Stimulated activated naive B cell treated with anti-CD40 and anti-IgM and Interleukin-4, amounts not matched to agents 10 μg/mL and 1 μg/mL and 100 μg/mL, for 72 hours (primary cell): ENCODE data around the gene RBP3.
"Not testable (repeated sequence)": the region's sequence is repeated elsewhere in the genome, so short reads cannot be mapped to it uniquely, and the experiment has no call there.

ENCODE experiments used
- ATAC-seq, 2 donors: fragments of 150-1000 bp; cut with Tn5 transposase; replicated peaks; 2 replicates each; pipeline ENCODE4 v1.10.0; 2021; ENCODE audit warnings: moderate library complexity in 1 of 2
- DNase-seq: peaks from one replicate; pipeline ENCODE4 v3.0.0; 2021
- H3K27ac Mint-ChIP-seq: one replicate; pipeline ENCODE4 v1.8.0; 2022; ENCODE audit warnings: mild to moderate bottlenecking, mixed read lengths
- H3K27me3 Mint-ChIP-seq, 2 donors: one replicate each; pipeline ENCODE4 v1.8.0; 2022; ENCODE audit warnings: mixed read lengths in 2 of 2
- H3K36me3 Mint-ChIP-seq, 2 donors: one replicate each; pipeline ENCODE4 v1.8.0; 2022; ENCODE audit warnings: mixed read lengths in 2 of 2, mild to moderate bottlenecking in 1 of 2
- H3K4me1 Mint-ChIP-seq, 2 donors: one replicate each; pipeline ENCODE4 v1.8.0; 2022; ENCODE audit warnings: mixed read lengths in 2 of 2, mild to moderate bottlenecking in 1 of 2
- H3K4me3 Mint-ChIP-seq, 2 donors: one replicate each; pipeline ENCODE4 v1.8.0; 2022; ENCODE audit warnings: mild to moderate bottlenecking in 2 of 2, mixed read lengths in 2 of 2, moderate library complexity in 1 of 2
- H3K9me3 Mint-ChIP-seq, 2 donors: one replicate each; pipeline ENCODE4 v1.8.0; 2022; ENCODE audit warnings: mixed read lengths in 2 of 2, mild to moderate bottlenecking in 1 of 2

The RBP3 gene

DNA sequence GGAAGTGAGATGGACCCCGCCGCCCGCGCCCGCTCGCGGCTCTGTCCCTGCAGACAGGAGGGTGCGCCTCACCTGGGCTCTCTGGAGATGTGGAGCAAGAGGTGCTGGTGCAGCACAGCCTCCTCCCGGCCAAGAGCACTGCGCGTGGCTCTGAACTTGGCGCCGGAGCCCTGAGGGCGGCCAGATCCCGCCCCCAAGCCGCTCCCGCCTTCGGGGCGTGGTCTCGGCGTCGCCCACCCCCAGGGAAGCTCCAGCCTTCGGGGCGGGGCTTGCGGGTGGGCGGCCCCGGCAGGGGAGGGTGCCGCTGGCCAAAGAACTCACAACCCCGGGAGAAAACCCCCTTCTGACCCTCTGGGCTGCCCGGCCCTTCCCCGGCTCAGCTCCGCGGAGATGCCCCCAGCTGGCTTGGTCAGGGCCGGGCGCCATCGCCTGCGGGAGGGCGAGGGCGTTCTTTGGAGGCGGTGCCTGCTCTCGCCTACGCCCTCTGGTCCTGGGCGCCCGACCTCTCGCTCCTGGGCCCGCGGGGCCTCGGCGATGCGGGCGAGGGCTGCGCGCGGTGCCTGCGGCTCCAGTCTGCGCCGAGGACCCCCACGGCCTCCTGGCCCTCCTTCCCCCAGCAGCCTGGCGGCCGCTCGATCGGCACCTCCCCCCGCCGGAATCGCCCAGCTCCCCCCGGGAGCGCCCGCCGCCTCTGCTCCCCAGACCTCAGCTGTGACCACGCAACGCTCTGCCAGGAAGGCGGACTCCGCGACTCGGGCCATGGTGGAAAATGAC is 36.2 kb downstream of the RBP3 start, which contains the start of gene ZNF488:
TSS of gene ZNF488 (minus strand) at position 146 of the 774 bp plus-strand sequence. CDS start 15,464 bp downstream, outside the sequence.
- peaks cover 55 to 57% of the 10 kb centered on the region in 2 donors for H3K27me3 Mint-ChIP-seq
- peak; percentile 92 to 94 for ATAC-seq
- H3K27ac Mint-ChIP-seq = peak within 1 kb of the TSS; percentile 16
- peak within 1 kb of the TSS; percentile 83 to 85 for H3K4me3 Mint-ChIP-seq
- peaks cover 5 to 12% of the 10 kb centered on the region in 2 donors for H3K4me1 Mint-ChIP-seq
- DNase-seq = peak; percentile 69
- H3K36me3 Mint-ChIP-seq = peaks cover 1 to 11% of the 10 kb centered on the region in 2 donors
- H3K9me3 Mint-ChIP-seq = peaks cover 11 to 16% of the 10 kb centered on the region in 2 donors

DNA sequence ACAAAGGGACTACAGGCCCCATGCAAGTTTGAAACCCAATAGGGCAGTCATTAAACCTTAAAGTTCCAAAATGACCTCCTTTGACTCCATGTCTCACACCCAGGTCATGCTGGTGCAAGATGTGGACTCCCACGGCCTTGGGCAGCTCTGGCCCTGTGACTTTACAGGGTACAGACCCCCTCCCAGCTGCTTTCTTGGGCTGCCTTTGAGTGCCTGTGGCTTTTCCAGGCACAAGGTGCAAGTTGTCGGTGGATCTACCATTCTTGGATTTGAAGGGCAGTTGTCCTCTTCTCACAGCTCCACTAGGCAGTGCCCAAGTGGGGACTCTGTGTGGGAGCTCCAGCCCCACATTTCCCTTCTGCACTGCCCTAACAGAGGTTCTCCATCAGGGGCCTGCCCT is 37.9 kb downstream of the RBP3 start:
- not testable (repeated sequence) for DNase-seq, H3K27ac Mint-ChIP-seq, ATAC-seq, H3K4me3 Mint-ChIP-seq
- Mint-ChIP-seq H3K4me1 (peaks cover 5 to 12% of the 10 kb centered on the region in 2 donors), H3K9me3 (peaks cover 11 to 16% of the 10 kb centered on the region in 2 donors), H3K27me3 (peaks cover 37 to 39% of the 10 kb centered on the region in 2 donors), H3K36me3 (peaks cover 1 to 11% of the 10 kb centered on the region in 2 donors)

DNA sequence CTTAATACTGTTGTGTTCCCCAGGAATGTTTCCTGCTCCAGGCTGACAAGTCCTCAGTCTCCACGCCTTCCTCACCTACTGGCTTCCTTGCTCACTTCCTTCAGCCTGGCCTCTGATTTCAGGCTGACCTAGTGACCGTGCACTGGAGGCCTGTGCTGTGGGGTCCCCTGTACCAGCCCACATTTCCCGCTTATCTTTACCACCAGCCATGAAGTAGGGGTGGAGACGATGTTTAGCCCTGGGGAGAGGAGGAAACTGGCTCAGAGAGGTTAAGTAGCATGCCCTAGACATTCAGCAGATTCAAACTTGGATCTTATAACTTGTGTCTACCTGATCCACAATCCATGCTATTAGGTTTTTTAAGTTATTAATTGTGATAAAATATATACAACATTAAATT is 40.7 kb downstream of the RBP3 start:
- H3K27me3 Mint-ChIP-seq = peaks cover 31 to 38% of the 10 kb centered on the region in 2 donors
- peaks cover 11 to 16% of the 10 kb centered on the region in 2 donors for H3K9me3 Mint-ChIP-seq

DNA sequence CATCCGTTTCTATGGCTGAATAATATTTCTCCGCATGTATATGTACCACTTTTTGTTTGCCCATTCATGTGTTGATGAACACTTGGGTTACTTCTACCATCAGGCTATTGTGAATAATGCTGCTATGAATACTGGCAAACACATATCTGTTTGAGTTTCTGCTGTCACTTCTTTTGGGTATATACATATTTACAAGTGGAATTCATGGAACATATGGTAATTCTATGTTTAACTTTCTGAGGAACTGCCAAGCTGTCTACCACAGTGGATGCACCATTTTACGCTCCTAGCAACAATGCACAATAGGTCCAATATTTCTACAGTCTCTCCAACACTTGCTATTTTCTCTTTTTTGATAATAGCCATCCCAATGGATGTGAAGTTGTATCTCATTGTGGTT is 41.5 kb downstream of the RBP3 start:
- Mint-ChIP-seq H3K4me1 (peaks cover 0 to 5% of the 10 kb centered on the region in 2 donors), H3K9me3 (peaks cover 11 to 16% of the 10 kb centered on the region in 2 donors), H3K4me3 (no peak overlapping the region), H3K36me3 (peaks cover 1 to 11% of the 10 kb centered on the region in 2 donors), H3K27me3 (peaks cover 30 to 43% of the 10 kb centered on the region in 2 donors), H3K27ac (no peak overlapping the region)
- DNase-seq (no peak), ATAC-seq (no peak)

More for the DNA sequence above, 40.7 kb downstream of the RBP3 start:
- ATAC-seq = no peak
- Mint-ChIP-seq H3K27ac (no peak overlapping the region), H3K4me1 (peaks cover under 1 to 7% of the 10 kb centered on the region in 2 donors), H3K36me3 (peaks cover 1 to 11% of the 10 kb centered on the region in 2 donors), H3K4me3 (no peak overlapping the region)
- DNase-seq = no peak

DNA sequence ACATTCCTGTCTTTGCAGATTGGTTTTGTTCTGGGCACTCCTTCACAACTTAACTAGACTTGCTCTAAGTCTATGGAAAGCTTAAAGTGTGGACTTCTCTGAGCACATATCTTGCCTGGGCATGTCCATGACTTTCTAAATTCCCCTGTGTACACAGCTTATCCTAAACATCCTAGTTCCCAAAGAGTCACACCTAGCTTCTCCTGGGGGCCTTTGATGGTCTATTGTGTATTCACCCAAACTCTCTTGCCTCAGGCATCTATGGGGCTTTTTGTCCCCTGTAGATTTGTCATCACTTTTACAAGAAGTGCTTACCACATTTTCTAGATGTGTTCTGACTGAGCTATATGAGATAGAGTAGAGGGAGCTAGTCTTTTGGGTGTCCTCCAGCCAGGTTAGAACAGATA is 48.2 kb downstream of the RBP3 start:
- no peaks in the 10 kb centered on the region for H3K4me1 Mint-ChIP-seq
- no peak for ATAC-seq
- H3K27me3 Mint-ChIP-seq = peaks cover 27 to 56% of the 10 kb centered on the region in 2 donors
- no peaks in the 10 kb centered on the region for H3K36me3 Mint-ChIP-seq
- no peak for DNase-seq
- no peak overlapping the region for H3K4me3 Mint-ChIP-seq
- no peaks in the 10 kb centered on the region for H3K9me3 Mint-ChIP-seq
- H3K27ac Mint-ChIP-seq = no peak overlapping the region

DNA sequence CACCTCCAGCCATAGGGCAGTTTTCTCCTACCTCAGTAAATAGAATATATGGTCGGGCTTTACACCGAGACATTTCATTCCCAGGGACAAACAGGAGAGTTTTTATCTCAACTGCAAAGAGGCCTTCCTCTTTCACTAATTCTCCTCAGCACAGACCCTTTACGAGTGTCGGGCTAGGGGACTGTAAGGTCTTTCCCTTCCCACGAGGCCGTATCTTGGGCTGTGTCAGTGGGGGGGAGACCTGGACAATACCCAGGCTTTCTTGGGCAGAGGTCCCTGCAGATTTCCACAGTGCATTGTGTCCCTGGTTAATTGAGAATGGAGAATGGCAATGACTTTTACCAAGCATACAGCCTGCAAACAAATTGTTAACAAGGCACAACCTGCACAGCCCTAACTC is 49.1 kb downstream of the RBP3 start:
- Mint-ChIP-seq H3K4me3 (no peak overlapping the region), H3K27me3 (peaks cover 29 to 57% of the 10 kb centered on the region in 2 donors), H3K27ac (no peak overlapping the region), H3K4me1 (no peaks in the 10 kb centered on the region), H3K9me3 (no peaks in the 10 kb centered on the region), H3K36me3 (no peaks in the 10 kb centered on the region)
- ATAC-seq (no peak), DNase-seq (no peak)

DNA sequence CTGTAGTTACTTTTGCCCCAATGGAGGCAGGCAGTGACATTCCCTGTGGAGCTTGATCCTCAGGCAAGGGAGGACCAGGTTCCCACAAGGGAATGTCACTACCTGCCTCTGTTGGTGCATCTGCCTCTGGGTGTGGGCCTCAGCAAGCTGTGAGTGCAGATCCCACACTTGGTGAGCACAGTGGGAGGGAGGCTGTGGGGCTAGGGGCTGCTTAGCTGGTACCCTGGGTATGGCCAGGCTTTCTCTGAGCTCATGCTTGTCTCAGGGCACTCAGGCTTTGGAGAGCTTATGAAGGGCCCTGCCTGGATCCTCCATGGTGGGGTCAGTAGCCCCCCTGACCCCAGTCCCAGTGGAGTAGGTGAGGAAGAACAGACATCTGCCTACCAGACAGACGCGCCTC is 52.1 kb downstream of the RBP3 start:
- Mint-ChIP-seq H3K4me1 (no peaks in the 10 kb centered on the region), H3K27me3 (peaks cover 27 to 44% of the 10 kb centered on the region in 2 donors), H3K4me3 (no peak overlapping the region), H3K27ac (no peak overlapping the region), H3K36me3 (no peaks in the 10 kb centered on the region), H3K9me3 (no peaks in the 10 kb centered on the region)
- DNase-seq (no peak), ATAC-seq (no peak)

DNA sequence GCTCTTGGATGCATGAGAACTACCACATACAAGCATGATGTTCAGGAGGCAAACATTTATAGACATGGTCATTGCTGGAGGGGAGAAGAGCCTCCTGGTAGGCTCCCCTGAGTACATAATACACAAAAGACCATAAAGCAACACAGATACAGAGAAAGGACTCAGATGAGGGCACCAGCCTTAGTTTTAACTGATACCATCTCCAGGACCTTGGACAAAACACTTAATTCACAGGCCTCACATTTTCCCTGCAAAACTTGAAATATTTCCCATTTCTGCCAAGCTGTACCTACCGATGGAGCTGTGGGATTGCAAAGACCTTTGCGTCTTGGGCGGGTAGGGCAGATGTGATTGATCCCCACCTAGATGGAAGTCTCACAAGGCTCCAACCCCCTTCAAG is 52.6 kb downstream of the RBP3 start:
- DNase-seq (no peak), ATAC-seq (no peak)
- H3K9me3 Mint-ChIP-seq = no peaks in the 10 kb centered on the region
- no peaks in the 10 kb centered on the region for H3K36me3 Mint-ChIP-seq
- peaks cover 27 to 39% of the 10 kb centered on the region in 2 donors for H3K27me3 Mint-ChIP-seq
- no peak overlapping the region for H3K27ac Mint-ChIP-seq
- no peaks in the 10 kb centered on the region for H3K4me1 Mint-ChIP-seq
- H3K4me3 Mint-ChIP-seq = no peak overlapping the region

DNA sequence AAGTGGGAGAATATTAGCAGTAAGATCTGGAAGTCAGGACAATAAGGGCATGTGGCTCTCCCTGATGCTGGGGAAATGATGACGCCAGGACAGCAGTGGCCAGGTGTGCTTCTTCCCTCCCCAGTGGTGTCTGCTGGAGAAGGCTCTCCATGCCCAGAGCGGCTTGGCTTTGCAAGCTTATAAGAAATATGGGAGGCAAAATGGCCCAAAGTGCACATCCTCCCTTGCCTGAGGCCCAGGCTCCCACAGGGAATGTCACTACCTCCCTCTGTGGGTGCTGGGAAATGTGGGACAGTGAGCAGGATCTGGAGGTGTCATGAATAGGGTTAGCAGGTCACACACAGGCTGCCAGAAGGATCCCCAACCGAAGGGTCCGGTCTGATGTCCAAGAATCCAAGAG is 53.0 kb downstream of the RBP3 start:
- peaks cover 27 to 34% of the 10 kb centered on the region in 2 donors for H3K27me3 Mint-ChIP-seq
- no peak overlapping the region for H3K4me3 Mint-ChIP-seq
- no peaks in the 10 kb centered on the region for H3K9me3 Mint-ChIP-seq
- ATAC-seq = no peak
- H3K27ac Mint-ChIP-seq = no peak overlapping the region
- H3K4me1 Mint-ChIP-seq = no peaks in the 10 kb centered on the region
- no peak for DNase-seq
- H3K36me3 Mint-ChIP-seq = no peaks in the 10 kb centered on the region

DNA sequence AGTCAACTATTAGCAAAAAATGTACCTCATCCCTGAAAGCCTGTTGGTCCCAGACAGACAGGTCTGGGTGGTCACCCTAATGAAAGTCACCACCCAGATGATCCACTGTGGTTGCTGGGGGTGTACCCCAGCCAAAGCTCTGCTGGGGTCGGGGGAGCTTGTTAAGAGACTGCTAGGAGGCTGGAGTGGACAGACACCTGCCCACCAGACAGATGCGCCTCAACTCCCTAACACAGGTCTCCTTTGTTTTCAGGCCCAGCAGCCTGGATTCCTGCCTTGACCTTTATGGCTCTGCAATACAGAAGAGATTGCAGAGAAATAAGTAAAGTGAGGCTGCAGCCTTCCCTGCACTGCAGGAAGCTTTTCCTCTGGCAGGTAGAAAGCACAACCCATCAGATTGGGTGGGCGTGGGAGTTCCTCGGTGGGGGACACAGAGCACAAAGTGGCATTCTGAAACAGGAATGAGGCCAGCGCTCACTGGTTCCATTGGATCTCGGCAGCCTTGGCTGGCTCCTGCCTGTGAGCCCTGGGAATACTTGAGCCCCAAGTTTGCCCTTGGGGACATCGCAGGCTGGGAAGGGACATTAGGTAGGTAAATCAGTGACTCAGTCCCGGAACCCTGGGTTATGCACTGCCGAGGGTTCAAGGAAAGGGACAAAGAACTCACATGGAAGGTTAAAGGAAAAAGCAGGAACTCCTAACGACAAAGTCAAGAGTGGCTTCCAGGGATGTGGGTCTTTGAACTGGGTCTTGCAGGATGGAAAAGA is 53.9 kb downstream of the RBP3 start:
- DNase-seq (no peak), ATAC-seq (no peak)
- no peak overlapping the region for H3K27ac Mint-ChIP-seq
- no peak overlapping the region for H3K4me3 Mint-ChIP-seq
- no peaks in the 10 kb centered on the region for H3K9me3 Mint-ChIP-seq
- H3K36me3 Mint-ChIP-seq = no peaks in the 10 kb centered on the region
- H3K4me1 Mint-ChIP-seq = no peaks in the 10 kb centered on the region
- peaks cover 22 to 27% of the 10 kb centered on the region in 2 donors for H3K27me3 Mint-ChIP-seq

DNA sequence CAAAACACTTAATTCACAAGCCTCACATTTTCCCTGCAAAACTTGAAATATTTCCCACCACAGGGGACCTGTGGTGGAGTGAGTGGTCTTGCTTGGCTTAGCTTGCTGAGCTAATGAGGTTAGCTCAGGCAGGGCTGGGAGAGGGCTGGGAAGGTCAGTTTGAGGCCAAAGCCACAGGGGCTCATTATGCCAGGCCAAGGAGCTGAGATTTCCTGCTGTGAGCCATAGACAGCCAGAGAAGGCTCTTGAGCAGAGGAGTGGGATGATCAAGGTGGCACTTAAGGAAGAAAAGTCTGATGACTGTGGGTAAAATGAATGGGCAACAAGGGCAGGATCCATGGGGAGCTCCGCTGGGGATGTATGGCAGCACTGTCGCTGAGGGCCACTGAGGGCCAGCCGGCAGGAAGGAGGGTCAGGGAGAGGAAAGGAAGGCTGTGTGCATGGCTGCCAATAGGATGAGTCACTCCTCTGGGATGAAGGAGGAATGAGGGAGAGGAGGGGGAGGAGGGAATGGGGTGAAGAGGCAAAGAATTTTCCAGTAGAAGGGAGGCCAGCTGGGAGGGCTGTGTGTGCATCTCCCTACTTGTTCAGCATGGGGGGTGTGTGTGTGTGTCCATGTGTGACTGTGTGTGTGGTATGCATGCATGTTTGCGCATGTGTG is 54.6 kb downstream of the RBP3 start:
- DNase-seq = no peak
- Mint-ChIP-seq H3K4me1 (no peaks in the 10 kb centered on the region), H3K27ac (no peak overlapping the region), H3K36me3 (no peaks in the 10 kb centered on the region), H3K27me3 (peaks cover 22 to 27% of the 10 kb centered on the region in 2 donors), H3K4me3 (no peak overlapping the region), H3K9me3 (no peaks in the 10 kb centered on the region)
- ATAC-seq = no peak

DNA sequence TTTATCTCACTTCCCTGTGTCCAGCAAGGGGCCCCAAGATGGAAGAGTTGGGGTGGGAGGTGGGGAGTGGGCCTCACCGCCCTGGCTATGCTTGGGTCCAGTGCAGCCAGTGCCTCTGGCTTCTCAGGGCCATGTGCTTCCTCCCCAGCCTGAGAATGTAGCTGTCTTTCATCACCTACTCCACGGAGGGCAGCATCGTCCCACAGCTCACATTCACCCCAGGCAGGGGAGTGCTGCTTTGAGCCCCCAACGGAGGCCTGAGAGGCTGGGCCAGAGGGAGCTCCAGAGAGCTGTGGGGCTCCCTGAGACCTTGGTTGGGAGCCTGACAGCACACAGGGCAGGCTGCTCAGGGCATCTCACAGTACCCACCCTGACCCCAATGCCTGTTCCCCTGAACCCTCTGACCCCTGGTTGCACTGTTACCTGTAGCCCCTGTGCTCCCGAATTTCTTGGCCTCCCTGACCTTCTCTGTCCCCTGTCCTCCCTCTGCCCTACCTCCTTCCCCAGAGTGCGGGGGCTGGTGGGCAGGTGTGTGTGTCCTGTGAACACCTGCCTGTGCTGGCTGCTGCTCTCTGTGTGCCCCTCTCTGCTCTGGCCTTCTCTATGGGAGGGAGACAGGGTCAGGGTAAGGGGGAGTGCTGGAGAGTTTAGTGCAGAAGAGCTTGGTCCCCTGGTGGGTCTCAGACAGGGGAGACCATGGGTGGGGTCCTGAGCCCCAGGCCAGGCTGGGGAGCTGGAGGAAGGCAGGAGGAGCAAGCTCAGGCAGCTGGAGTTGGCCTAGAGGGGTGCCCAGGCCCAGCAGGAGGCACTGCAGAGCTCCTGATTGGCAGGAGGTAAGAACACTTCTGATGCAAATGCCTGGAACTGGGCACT is 55.5 kb downstream of the RBP3 start:
- Mint-ChIP-seq H3K27me3 (peaks cover 15 to 27% of the 10 kb centered on the region in 2 donors), H3K4me3 (no peak overlapping the region), H3K36me3 (no peaks in the 10 kb centered on the region), H3K9me3 (no peaks in the 10 kb centered on the region), H3K27ac (no peak overlapping the region), H3K4me1 (no peaks in the 10 kb centered on the region)
- DNase-seq = no peak
- ATAC-seq = peak in 1 of 2 donors; percentile 29

DNA sequence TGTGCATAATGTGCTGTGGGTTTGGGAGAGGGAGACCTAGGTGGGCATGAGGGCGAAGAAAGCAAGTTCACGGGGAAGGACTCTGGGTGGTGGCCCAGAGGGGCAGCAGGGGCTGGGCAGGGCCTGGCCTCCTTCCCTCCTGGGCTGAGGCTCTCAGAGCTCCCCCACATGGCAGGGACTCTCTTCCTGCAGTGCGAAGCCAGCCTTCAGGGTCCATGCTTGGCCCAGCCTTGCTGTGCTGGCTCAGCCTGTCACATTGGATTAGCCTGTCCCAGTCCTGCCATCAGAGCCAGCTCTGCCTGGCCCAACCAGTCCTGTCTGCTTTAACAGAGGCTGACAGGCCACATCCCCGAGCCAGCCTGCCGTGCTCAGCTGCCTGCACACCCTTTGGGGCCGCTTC is 56.3 kb downstream of the RBP3 start:
- H3K36me3 Mint-ChIP-seq = no peaks in the 10 kb centered on the region

More for the DNA sequence above, 56.3 kb downstream of the RBP3 start:
- Mint-ChIP-seq H3K27me3 (peaks cover 15 to 27% of the 10 kb centered on the region in 2 donors), H3K4me3 (no peak overlapping the region), H3K4me1 (no peaks in the 10 kb centered on the region), H3K27ac (no peak overlapping the region), H3K9me3 (no peaks in the 10 kb centered on the region)
- DNase-seq = no peak
- ATAC-seq = no peak
